Upper lobe of left lung (tissue), 6 donors: Measurements from ENCODE around the gene DAPK1. TPM values are rescaled to one million over a fixed set of nuclear protein-coding genes. Genes with fewer than 3 reads are reported as not detected.

Experiments used
- ATAC-seq, 2 donors: fragments of 200-7000 bp; cut with Tn5 transposase; one replicate each; pipeline ENCODE4 v1.9.1; 2022; ENCODE audit warnings: mild to moderate bottlenecking in 2 of 2, moderate library complexity in 2 of 2; ENCODE audit not compliant: low FRiP score in 2 of 2
- DNase-seq, 2 donors: peaks; one replicate each; pipeline ENCODE4 v3.0.0-alpha.2; 2019 to 2020
- H3K27ac ChIP-seq, 4 donors: fragments of 200-600 bp; sonication (generic); one replicate each; pipeline ENCODE4 v1.5.1; 2016 to 2019
- H3K27me3 ChIP-seq, 4 donors: fragments of 200-600 bp; sonication (generic); one replicate each; pipeline ENCODE4 v1.5.1; 2017 to 2019
- H3K36me3 ChIP-seq, 4 donors: fragments of 200-600 bp; sonication (generic); one replicate each; pipeline ENCODE4 v1.5.1; 2016 to 2019
- H3K4me1 ChIP-seq, 4 donors: fragments of 200-600 bp; sonication (generic); one replicate each; pipeline ENCODE4 v1.5.1; 2018 to 2019
- H3K4me3 ChIP-seq, 4 donors: fragments of 200-600 bp; sonication (generic); one replicate each; pipeline ENCODE4 v1.5.1; 2017 to 2019; ENCODE audit warnings: mild to moderate bottlenecking in 2 of 4, moderate library complexity in 1 of 4
- H3K9me3 ChIP-seq, 4 donors: fragments of 200-600 bp; sonication (generic); one replicate each; pipeline ENCODE4 v1.5.1; 2018 to 2019
- CTCF ChIP-seq, 6 experiments: fragments of 450-650 bp in 4 of 6; fragments of 200-600 bp in 2 of 6; sonication (generic) in 2 of 6; IDR thresholded peaks; one replicate each; pipeline ENCODE4 v1.5.1; 2016 to 2019; ENCODE audit warnings: antibody characterized with exemption in 6 of 6
- EP300 ChIP-seq, 4 donors: sonication (generic); formaldehyde crosslinking; IDR thresholded peaks; one replicate each; pipeline ENCODE4 v1.5.1; 2017; ENCODE audit warnings: antibody characterized with exemption in 4 of 4, control low read depth in 2 of 4
- POLR2A ChIP-seq, 4 donors: fragments of 450-650 bp; IDR thresholded peaks; one replicate each; pipeline ENCODE4 v1.5.1; 2016 to 2017; ENCODE audit warnings: antibody characterized with exemption in 4 of 4, mild to moderate bottlenecking in 2 of 4
- POLR2AphosphoS5 ChIP-seq, 2 donors: sonication (generic); formaldehyde crosslinking; IDR thresholded peaks; one replicate each; pipeline ENCODE4 v1.5.1; 2017; ENCODE audit warnings: antibody characterized with exemption in 2 of 2
- WGBS, 2 donors: methylation state at CpG; one replicate each; pipeline ENCODE4 v1.1.5; 2017 to 2018; 5-methylcytosine and 5-hydroxymethylcytosine counted together
- total RNA-seq, 6 donors: library from RNA; depleted of rRNA in 4 of 6; stranded (reverse); fragments of >200 nt in 4 of 6; gene quantifications; one replicate each; pipeline versions ENCODE4 v1.1.0 to v1.2.1, GENCODE V29; 2016 to 2021
- donor health status: DM: no; HTN: no; CAD: no; lungs with moderate emphysema.
- donor health status: DM: no; HTN: yes; CAD: no; lungs with severe emphysema.

Gene DAPK1
- total RNA-seq, 6 donors from 2014 or later, result 125 to 334 (median 213) TPM

DNA sequence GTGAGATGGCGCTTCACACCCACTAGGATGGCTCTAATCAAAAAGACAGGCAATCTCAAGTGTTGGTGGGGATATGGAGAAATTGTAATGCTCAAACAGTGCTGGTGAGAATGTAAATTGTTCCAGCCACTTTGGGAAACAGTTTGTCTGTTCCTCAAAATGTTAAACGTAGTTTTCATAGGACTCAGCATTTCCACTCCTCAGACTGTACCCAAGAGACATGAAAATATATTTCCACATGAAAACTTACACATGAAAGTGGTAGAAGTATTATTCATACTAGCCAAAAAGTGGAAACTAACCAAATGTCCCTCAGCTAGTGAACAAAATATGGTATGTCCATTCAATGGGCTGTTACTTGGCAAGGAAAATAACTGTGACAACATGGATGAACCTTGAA, 120.6 kb downstream of the DAPK1 start:
- DNase-seq, result no peak

DNA sequence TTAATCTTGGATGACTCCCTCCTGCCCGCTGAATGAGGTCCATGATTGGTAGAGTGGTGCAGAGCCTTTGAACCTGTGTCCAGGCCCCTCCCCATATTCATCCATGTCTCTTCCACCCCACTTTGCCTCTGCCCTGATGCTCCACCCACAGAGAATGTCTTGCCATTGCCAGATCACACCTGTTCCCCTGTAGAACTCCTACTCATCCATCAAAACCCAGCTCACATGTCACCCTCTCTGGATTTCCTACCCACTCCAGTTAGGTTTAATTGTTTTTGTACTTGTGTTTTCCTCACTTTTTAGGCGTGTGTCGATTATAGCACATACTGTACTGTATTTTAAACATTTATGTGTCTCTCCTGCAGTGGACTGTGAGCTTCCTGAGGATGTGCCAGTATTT, 121.3 kb downstream of the DAPK1 start:
- ATAC-seq, result no peak
- H3K4me1 ChIP-seq, result peaks cover 10 to 41% (median 25%) of the 10 kb centered on the region in 4 donors
- H3K9me3 ChIP-seq, result no peaks in the 10 kb centered on the region
- no peak for DNase-seq
- H3K27ac ChIP-seq, result no peak overlapping the region
- no peak for TF ChIP-seq EP300 (IDR thresholded peaks at IDR 0.05)
- TF ChIP-seq CTCF (IDR thresholded peaks at IDR 0.05), result no peak
- TF ChIP-seq POLR2AphosphoS5 (IDR thresholded peaks at IDR 0.05), result no peak
- no peak for TF ChIP-seq POLR2A (IDR thresholded peaks at IDR 0.05)
- WGBS, 2 donors, result 68 to 79% methylated on average over 3 of the region's 3 CpGs
- H3K27me3 ChIP-seq, result no peaks in the 10 kb centered on the region
- no peaks in the 10 kb centered on the region for H3K36me3 ChIP-seq
- no peak overlapping the region for H3K4me3 ChIP-seq

More for the DNA sequence above, 120.6 kb downstream of the DAPK1 start:
- H3K36me3 ChIP-seq, result no peaks in the 10 kb centered on the region
- no peak for ATAC-seq
- H3K27ac ChIP-seq, result no peak overlapping the region
- H3K27me3 ChIP-seq, result no peaks in the 10 kb centered on the region
- no peak for TF ChIP-seq POLR2AphosphoS5 (IDR thresholded peaks at IDR 0.05)
- TF ChIP-seq POLR2A (IDR thresholded peaks at IDR 0.05), result no peak
- no peak for TF ChIP-seq CTCF (IDR thresholded peaks at IDR 0.05)
- no peak for TF ChIP-seq EP300 (IDR thresholded peaks at IDR 0.05)
- H3K9me3 ChIP-seq, result no peaks in the 10 kb centered on the region
- WGBS, 2 donors, result 79 to 85% methylated on average over 2 of the region's 2 CpGs
- no peak overlapping the region for H3K4me3 ChIP-seq
- peaks cover 13 to 46% (median 32%) of the 10 kb centered on the region in 4 donors for H3K4me1 ChIP-seq

DNA sequence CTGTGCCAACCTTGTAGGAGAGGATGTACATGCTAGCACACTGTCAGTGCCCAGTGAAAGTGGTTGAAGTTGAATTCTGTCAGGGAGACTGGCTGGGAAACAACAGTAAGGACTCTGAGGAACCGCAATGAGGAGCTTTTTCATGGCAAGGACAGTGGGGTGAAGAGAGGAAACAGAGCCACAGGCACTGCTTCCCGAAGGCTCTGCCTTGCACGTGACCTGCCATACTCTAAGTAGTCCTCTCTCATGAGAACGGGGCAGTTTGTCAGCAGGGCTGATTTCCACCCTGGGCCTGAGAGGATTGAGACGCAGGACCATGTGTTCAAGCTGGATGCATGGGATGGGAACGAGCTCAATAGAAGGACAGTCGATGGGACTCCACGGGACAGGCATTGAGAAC, 121.7 kb downstream of the DAPK1 start:
- ATAC-seq, result peak in 1 of 2 donors; percentile 23

GRCh38 chr9:87620731-87621322, 123.2 kb downstream of the DAPK1 start:
- WGBS, 2 donors, result 56 to 64% methylated on average over 4 of the region's 4 CpGs
- H3K27me3 ChIP-seq, result no peaks in the 10 kb centered on the region
- ATAC-seq (no peak), DNase-seq (no peak)
- H3K27ac ChIP-seq, result no peak overlapping the region
- TF ChIP-seq POLR2AphosphoS5 (IDR thresholded peaks at IDR 0.05) (no peak), EP300 (IDR thresholded peaks at IDR 0.05) (no peak), CTCF (IDR thresholded peaks at IDR 0.05) (no peak)
- no peaks in the 10 kb centered on the region for H3K9me3 ChIP-seq
- H3K36me3 ChIP-seq, result peaks cover 0 to 3% (median 2%) of the 10 kb centered on the region in 4 donors
- no peak overlapping the region for H3K4me3 ChIP-seq
- peaks cover 1 to 23% (median 9%) of the 10 kb centered on the region in 4 donors for H3K4me1 ChIP-seq

More for the DNA sequence above, 121.7 kb downstream of the DAPK1 start:
- Histone ChIP-seq H3K4me3 (no peak overlapping the region), H3K27me3 (no peaks in the 10 kb centered on the region), H3K27ac (no peak overlapping the region), H3K4me1 (peaks cover 6 to 37% (median 21%) of the 10 kb centered on the region in 4 donors), H3K9me3 (no peaks in the 10 kb centered on the region), H3K36me3 (no peaks in the 10 kb centered on the region)
- TF ChIP-seq POLR2AphosphoS5 (IDR thresholded peaks at IDR 0.05) (no peak), EP300 (IDR thresholded peaks at IDR 0.05) (no peak), CTCF (IDR thresholded peaks at IDR 0.05) (no peak)
- DNase-seq, result no peak
- 88 to 94% methylated on average over 8 of the region's 8 CpGs for WGBS, 2 donors

GRCh38 chr9:87622098-87622497, 124.4 kb downstream of the DAPK1 start:
- 88 to 90% methylated on average over 4 of the region's 4 CpGs for WGBS, 2 donors
- Histone ChIP-seq H3K27ac (no peak overlapping the region), H3K4me1 (peaks cover 0 to 14% (median 7%) of the 10 kb centered on the region in 4 donors), H3K4me3 (no peak overlapping the region), H3K27me3 (no peaks in the 10 kb centered on the region), H3K36me3 (peaks cover 0 to 3% (median 2%) of the 10 kb centered on the region in 4 donors), H3K9me3 (no peaks in the 10 kb centered on the region)
- no peak for DNase-seq
- TF ChIP-seq POLR2A (IDR thresholded peaks at IDR 0.05) (no peak), CTCF (IDR thresholded peaks at IDR 0.05) (no peak), EP300 (IDR thresholded peaks at IDR 0.05) (no peak), POLR2AphosphoS5 (IDR thresholded peaks at IDR 0.05) (no peak)
- no peak for ATAC-seq
